DOHH2 (cell line): ENCODE measurements around the gene SRSF12.

Source experiments
- EZH2phosphoT487 ChIP-seq: fragments of 200-600 bp; sonication (generic); IDR thresholded peaks from 2 replicates; pipeline ENCODE4 v1.6.1; 2017; ENCODE audit warnings: borderline replicate concordance, mild to moderate bottlenecking, antibody characterized with exemption, low read length, moderate library complexity, mixed read lengths
- TF ChIP-seq, protein P1 (sequence below): fragments of 200-600 bp; sonication (generic); IDR thresholded peaks from one replicate; pipeline ENCODE4 v1.5.1; 2014; ENCODE audit warnings: antibody characterized with exemption, mild to moderate bottlenecking, low read depth, low read length; ENCODE audit not compliant: poor library complexity, severe bottlenecking

DNA sequence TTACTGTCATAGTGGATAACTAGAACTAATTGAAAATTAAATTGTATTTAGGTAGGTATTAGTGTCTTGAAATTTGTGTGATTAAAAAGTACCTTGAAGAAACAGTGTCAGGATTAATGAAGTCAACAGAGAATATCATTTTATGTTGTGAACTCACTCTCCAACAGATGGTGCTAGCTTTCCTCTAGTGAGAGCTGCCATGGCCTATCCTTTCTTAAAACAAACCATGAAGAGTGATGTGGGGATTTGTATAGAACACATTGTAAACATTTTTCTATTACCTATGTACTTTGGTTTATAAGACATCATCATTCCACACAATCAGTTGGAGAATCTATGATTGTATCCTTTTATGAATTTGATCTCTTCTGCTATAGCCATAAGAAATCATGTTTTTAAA is 4.8 kb upstream of the SRSF12 start:
- TF ChIP-seq, protein P1, sequence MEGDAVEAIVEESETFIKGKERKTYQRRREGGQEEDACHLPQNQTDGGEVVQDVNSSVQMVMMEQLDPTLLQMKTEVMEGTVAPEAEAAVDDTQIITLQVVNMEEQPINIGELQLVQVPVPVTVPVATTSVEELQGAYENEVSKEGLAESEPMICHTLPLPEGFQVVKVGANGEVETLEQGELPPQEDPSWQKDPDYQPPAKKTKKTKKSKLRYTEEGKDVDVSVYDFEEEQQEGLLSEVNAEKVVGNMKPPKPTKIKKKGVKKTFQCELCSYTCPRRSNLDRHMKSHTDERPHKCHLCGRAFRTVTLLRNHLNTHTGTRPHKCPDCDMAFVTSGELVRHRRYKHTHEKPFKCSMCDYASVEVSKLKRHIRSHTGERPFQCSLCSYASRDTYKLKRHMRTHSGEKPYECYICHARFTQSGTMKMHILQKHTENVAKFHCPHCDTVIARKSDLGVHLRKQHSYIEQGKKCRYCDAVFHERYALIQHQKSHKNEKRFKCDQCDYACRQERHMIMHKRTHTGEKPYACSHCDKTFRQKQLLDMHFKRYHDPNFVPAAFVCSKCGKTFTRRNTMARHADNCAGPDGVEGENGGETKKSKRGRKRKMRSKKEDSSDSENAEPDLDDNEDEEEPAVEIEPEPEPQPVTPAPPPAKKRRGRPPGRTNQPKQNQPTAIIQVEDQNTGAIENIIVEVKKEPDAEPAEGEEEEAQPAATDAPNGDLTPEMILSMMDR = peak; percentile 74
- TF ChIP-seq EZH2phosphoT487 = no peak
